GM19351 (cell line): ENCODE measurements around the gene TMEM8B.
"Not testable (repeated sequence)": the region's sequence is repeated elsewhere in the genome, so short reads cannot be mapped to it uniquely, and the experiment has no call there.

Experiments
- ATAC-seq: cut with Tn5 transposase; IDR thresholded peaks from one replicate; pipeline ENCODE4 v1.9.1; 2021; ENCODE audit warnings: mild to moderate bottlenecking, moderate library complexity; ENCODE audit not compliant: unreplicated experiment

The TMEM8B gene

DNA sequence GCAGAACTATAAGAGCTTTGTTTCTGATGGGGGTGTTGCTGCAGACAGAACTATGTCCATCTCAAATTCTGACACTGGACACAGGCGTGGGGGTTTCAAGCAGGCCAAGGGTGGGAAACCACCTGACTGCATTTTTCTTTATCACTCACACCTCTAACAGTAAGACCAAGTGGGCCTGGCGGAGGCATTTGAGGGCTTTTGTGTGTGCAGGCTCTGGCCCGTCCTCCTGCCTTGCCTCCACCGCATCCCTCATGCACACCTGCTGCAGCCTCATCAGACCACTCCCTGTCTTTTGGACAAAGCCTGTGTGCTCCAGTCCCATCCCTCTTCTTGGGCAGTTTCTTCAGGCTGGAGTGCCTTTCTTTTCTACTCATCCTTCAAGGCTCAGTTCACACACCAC lies 33.3 kb downstream of the TMEM8B start:
- ATAC-seq: no peak

DNA sequence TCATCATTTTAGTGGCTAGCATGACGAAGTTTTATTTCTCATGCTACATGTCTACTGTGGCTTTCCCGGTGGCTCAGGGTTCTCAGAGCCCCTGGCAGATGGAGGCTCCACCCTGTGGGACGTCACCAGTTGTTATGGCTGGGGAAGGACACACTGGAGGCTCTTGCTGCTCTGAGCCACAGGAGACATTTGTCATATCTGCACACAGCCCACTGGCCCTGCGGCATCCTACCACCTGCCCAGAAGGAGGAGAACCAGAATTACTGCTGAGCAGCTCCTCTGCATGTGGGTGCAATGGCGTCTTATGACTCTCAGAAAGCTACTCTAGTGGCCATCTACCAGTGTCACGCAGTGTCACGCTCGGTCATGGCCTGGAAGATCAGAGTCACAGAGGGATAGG lies 34.6 kb downstream of the TMEM8B start:
- no peak for ATAC-seq

DNA sequence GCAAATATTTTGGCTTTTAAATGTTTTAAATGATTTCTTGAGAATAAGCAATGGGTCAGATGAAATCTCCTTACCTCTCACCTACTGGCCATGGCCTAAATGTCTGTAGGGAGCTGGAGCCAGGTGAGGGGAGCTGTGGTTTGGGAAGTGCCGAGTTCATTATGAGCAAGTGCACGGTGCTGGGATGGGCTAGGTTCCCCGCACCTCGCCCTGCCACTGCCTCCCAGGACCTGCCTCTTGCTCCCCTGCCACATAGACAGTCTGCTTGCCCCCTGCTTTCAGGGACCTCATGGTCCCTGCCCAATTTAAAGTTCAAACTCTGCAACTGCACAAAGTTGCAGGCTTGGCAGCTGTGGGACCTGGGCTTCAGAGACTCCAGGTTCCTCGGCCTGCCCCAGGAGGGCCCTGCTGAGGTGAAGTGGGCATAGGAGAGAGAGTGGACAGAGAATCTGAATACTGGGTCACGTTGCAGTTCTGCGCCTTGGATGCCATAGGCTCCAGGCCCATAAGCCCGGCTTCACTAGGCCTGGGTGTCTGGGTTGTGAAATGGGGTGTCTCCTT lies 35.7 kb downstream of the TMEM8B start:
- no peak for ATAC-seq

DNA sequence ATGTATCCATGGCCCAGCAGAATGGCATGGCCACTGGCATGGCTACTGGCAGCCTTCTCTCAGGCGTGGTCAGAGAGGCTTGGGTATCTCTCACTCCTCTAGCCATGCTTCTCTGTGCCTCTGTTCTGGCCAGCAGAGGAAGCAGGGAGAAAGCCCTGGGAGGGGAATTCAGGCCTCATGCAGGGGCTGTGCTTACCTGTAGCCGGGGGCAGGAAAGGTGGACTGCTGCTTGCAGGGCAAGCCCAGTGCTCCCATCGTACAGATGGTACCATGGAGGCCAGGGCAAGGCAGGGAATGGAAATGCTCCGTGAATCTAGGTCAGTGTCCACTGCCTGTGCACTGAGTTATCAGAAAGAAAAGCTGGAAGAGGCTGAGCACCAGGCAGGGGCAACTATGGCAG lies 38.5 kb downstream of the TMEM8B start:
- ATAC-seq: no peak

DNA sequence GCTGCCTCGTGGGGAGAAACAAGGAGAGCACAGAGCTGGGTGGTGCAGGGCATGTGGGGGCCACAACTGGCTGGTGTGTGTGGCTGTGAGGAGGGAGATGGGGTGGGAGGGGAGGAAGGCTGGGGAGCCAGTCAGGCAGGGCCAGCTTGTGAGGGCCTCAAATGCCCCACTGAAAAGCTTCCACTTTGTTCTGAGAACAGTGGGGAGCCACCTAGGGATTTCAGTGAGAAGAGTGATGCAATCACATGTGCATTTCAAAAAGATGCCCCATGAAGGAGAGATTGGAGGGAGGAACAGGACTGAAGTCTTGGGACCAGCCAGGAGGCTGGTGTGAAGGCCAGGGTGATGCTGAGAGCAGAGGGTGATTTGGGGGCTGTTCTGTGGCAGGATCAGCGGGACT lies 39.9 kb downstream of the TMEM8B start:
- ATAC-seq: no peak

DNA sequence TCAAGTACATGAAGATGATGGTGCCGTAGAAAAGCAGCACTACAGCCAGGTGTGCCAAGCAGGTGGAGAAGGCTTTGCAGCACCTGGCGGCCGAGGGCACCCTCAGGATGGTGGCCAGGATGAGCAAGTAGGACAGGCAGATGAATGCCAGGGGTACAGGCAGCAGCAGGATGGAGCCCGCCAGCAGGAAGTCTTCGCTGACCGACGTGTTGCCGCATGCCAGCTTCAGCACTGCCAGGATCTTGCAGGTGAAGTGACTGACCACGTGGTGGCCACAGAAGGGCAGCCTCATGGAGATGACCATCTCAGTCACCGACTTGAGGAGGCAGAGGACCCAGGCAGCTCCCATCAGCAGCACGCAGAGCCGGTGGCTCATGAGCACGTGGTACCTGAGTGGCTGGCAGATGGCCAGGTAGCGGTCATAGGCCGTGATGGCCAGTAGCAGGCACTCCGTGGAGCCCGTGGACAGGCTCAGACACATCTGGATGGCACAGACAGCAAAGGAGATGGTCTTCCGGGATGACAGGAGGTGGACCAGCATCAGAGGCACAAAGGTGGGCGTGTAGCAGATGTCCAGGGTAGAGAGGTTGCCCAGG lies 40.7 kb downstream of the TMEM8B start:
- ATAC-seq: no peak

DNA sequence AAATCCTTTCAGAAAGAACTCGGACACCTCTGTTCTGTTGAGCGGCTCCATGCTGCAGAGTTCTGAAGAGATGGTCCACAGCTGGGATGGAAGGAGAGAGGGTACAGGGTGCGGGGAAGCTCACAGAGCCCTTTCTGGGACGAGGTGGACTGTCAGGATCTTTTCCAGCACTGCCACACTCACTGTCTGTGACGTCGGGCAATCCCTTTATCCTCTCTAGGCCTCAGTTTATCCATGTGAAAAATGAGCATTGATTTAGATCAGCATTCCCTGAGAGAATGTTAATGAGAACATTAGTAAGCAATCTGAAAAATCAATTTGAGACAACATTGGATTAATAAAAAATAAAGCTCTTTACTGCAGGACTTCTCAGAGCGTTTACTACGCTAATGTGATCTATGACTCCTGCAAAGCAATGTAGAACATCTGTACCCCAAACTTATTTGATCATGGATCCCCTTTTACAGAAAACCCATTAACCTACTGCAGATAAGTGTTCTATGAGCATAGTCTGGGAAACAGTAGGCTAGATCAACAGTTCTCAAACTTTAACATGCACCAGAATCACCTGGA lies 41.4 kb downstream of the TMEM8B start, which contains the start of gene OR13J1:
Gene OR13J1, minus strand, starts transcription at position 51 of the 573 bp plus-strand sequence. Its CDS starts 0 bp downstream, at position 51.
- no peak for ATAC-seq

DNA sequence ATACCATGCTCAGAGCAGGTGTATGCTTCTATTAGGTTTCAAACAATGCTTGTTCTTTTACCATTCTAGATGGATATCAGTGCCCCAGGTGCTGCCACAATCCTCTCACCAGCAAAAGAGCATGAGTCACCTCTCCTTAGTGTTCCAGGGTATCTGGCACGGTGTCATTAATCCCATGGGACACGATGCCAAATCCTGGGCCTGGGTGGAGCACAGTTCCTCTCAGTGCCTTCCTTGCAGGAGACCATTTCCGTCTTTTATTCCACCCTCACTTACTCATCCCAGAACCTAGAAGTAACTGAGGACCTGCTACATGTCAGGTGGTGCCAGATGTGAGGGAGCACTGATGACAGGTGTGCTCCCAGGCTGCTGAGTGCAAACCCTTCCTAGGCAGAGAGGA lies 42.5 kb downstream of the TMEM8B start:
- no peak for ATAC-seq

DNA sequence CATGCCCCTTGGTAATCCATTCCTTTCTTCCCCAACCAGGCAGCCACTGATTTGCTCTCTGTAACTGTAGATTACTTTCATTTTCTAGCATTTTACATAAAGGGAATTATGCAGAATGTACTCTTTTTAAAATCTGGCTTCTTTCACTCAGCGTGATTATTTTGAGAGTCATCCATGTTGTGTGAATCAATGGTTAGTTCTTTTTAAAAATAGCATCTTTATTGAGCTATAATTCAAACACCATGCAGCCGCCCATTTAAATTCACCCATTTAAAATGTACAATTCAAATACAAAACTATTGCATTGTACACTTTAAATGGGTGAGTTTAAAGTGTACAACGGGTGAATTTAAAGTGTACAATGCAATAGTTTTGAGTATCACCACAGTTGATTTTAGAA lies 43.5 kb downstream of the TMEM8B start:
- no peak for ATAC-seq

DNA sequence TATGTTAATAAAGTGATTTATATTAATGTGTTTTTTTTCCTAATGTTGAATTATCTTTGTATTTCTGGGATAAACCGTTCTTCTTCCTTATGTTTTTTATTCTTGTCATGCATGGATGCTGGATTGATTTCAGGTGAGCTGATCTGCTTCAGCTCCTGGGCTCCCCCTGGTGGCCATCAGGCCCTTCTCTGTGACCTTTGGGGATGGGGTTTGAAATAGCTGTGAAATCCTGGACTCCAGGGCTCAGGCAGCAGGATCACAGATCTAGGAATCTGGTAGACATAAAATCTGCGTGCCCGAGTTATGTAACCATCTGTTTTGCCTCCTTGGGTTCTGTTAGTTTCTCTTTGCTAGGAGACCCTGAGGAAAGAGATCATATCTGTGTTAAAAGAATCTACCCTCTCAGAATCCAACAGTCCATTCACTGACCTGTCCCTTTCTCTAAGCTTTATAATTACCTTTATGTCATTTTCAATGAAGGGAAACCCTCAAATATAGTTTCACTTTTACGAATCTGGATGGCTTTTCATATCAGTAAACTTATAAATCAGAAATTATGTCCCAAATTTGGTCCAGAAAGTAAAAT lies 53.3 kb downstream of the TMEM8B start:
- no peak for ATAC-seq

DNA sequence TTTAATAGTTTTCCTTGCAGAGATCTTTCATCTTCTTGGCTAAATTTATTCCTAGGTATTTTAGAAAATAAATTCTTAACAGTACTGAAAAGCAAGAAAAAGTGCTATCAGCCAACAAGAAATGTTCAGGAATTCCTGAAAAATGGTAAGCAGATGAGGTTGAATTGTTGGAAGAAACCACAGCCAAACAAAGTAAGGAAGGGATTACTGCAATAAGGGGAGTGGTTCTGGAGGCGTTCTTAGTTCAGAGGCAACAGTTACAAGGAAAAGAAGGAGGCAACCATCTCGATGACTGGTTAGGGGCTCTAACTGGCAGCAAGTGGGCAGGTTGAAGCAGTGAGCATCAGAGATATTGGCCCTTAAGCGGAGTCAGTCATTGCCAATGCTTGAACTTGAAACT lies 54.0 kb downstream of the TMEM8B start:
- ATAC-seq: no peak

DNA sequence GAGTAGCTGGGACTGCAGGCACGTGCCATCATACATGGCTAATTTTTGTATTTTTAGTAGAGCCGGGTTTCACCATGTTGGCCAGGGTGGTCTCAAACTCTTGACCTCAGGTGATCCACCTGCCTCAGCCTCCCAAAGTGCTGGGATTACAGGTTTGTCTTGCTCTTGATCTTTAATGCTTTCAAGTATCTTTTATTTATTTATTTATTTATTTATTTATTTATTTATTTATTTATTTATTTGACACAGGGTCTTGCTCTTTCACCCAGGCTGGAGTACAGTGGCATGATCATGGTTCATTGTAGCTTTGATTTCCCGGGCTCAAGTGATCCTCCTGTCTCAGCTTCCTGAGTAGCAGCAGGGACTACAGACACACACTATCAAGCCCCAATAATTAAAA lies 55.9 kb downstream of the TMEM8B start:
- not testable (repeated sequence) for ATAC-seq

DNA sequence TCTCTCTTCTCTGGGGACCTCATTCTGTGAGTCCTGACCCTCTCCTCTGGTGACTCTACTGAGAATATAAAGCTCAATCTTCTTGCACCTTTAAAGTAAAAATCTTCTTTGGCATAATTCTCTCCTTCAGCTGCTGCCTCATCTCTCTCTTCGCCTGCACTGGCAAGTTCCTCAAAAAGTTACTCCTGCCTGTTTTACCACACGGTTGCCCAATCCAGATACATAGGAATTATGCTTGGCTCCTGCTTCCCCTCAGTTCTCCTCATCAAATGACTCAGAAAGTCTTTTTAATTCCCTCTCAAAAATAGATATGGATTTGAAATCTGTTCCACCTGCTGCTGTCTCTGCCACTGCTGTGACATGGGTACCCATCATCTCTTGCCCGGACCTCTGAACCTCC lies 62.6 kb downstream of the TMEM8B start:
- ATAC-seq: no peak

DNA sequence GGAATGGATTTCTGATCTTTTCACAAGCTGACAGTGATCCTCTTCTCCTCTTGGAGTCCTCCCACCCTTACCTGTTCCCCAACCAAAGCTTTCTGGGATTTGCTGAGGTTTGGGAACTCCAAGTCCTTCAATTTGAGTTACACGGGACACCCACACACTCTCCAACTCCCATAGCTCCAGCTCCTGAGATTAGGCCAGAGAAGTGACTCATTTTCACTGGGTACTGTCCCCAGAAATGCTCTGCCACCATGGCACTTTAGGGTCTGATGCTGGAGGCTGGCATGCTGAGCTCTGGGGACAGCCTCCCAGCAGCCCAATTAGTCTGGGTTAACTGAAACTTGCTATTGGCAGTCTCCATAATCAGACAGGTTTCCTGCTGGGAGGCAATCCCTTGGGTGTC lies 63.0 kb downstream of the TMEM8B start:
- ATAC-seq: no peak

DNA sequence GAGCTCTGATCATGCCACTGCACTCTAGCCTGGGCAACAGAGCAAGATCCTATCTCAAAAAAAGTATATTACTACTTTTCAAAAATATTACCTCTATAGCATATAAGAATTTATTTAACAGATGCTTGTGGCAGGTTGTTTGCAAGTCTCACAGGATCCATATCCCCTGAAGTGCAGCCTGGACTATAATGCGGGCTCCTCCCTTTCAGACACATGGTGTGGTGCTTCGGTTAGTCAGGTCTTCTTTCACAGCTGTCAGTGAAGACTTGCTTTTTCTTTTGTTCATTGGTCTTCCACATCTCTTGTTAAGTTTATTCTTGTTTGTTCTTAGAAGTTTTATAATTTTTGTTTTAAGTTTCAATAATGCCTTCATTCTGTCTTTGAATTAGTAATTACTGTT lies 67.5 kb downstream of the TMEM8B start:
- no peak for ATAC-seq

DNA sequence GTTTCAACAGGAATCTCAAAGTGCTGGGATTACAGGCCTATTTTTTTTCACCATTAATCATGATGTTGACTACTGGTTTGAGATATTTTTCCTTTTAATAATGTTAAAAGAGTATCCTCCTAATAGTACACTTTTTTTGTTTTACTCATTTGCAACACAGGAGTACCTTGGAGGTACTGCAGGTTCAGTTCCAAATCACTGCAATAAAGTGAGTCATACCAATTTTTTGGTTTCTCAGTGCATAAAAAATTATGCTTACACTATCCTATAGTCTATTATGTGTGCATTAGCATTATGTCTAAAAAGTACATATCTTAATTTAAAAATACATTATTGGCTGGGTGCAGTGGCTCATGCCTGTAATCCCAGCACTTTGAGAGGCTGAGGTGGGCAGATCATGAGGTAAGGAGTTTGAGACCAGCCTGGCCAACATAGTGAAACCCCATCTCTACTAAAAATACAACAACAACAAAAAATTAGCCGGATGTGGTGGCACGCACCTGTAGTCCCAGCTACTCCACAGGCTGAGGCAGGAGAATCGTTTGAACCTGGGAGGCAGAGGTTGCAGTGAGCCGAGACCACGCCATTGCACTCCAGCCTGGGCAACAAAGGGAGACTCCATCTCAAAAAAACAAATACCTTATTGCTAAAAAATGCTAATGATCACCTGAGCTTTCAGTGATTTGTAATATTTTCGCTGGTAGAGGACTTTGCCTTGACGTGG lies 68.5 kb downstream of the TMEM8B start:
- ATAC-seq: not testable (repeated sequence)

DNA sequence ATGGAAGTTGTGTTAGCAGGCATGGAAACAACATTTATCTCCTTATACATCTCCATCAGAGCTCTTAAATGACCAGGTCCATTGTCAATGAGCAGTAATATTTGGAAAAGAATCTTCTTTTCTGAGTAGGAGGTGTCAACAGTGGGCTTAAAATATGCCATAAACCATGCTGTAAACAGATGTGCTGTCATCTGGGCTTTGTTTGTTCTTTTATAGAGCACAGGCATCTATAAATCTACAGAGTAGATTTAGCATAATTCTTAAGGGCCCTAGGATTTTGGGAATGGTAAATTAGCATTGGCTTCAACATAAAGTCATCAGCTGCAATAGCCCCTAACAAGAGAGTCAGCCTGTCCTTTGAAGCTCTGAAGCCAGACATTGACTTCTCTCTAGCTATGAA lies 69.3 kb downstream of the TMEM8B start:
- ATAC-seq: no peak

DNA sequence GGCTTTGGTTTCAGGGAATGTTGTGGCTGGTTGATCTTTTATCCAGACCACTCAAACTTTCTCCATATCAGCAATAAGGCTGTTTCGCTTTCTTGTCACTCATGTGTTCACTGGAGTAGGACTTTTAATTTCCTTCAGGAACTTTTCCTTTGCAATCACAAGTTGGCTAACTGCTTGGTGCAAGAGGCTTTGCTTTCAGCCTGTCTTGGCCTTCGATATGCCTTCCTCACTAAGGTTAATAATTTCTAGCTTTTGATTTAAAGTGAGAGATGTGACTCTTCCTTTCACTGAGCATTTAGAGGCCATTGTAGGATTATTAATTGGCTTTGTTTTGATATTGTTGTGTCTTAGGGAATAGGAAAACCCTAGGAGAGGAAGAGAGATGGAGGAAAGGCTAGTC lies 70.0 kb downstream of the TMEM8B start:
- no peak for ATAC-seq

DNA sequence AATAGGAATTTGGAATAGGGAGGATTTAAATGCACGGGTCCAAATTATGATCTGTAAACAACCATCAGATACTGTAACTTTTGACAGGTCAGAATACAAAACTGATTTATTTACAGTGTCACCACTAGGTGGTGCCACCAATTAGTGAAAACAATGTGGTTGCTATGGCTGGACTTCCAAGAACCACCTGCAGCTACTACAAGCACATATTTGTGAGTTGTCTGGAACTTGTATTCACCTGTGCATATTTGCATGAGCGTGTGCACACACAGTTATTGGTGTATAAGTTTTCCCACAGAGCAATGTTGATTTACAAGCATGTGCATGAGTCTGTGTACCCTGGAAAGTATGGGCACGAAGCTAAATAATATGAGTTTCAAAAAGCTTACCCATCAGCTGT lies 74.0 kb downstream of the TMEM8B start:
- no peak for ATAC-seq

DNA sequence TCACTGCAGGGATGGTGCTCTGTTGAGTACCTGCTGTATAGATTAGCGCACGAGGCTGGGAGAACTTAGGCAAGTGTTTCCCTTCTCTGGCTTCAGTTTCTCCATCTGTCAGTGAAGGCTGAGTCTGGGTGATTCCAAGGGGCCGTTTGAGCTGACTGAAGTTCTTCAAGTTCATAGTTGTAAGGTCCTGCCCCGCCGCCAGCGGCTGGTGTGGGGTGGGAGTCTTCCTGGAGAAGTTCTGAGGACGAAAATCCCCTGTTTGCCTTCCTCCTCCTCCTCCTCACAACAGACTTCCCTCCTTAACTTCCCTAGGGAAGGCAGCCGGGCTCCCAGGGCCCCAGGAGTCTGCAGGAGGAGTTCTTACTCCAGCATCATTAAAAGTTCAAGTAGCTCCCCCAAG lies 75.3 kb downstream of the TMEM8B start:
- no peak for ATAC-seq

DNA sequence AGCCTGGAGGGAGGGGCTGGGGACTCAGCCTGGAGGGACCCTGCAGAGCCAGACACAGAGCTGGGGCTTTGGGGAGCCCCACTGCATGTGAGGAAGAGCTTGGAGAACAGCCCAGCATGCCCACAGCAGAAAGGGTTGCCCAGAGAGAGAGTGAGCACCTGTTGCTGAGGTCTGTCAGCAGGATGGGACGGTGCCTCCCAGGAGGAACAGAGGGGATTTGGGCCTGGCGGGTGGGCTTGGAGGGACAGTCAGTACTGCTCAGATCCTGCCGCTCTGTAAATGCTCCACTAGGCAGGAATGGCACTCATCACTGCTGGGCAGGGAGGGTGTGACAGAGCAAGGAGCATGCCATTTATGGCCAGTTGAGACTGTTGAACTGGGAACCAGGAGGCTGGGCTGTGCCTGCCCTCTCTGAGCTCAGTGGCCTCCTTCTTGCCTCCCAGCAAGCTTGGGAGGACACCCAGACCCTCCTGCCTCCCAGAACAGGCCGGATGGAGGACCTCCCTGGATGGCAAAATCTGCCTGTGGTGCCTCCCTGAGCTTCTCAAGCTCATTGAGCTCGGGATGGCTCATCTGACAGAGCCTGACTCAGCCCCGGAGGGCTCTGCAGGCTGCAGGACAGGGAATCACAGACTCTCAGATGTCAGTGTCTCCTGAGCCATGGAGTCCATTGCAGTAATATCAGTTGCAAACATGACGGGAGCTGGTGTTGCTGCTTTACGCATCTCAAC lies 76.2 kb downstream of the TMEM8B start:
- ATAC-seq: no peak
